ENCODE data around the gene PCDHGA2. TPM values are rescaled to one million over a fixed set of nuclear protein-coding genes. Genes with fewer than 3 reads are reported as not detected.
"Not testable (repeated sequence)": the region's sequence is repeated elsewhere in the genome, so short reads cannot be mapped to it uniquely, and the experiment has no call there.

Gene PCDHGA2
- polyA plus RNA-seq, 4 donors = 4.8 to 8.4 (median 7.6) TPM

- not testable (repeated sequence) for DNase-seq (ENCODE audit: low read depth in 4 of 4, low spot score in 2 of 4)
Observed at GRCh38 chr5:141375444-141376155, 37.0 kb downstream of the PCDHGA2 start.

GRCh38 chr5:141382469-141383294 lies 44.1 kb downstream of the PCDHGA2 start, which contains the start of gene PCDHGA7:
Gene PCDHGA7, plus strand, starts transcription at chr5:141382742. Its CDS starts 158 bp downstream, at chr5:141382900.
- no peak for DNase-seq (ENCODE audit: low read depth in 4 of 4, low spot score in 2 of 4)

- DNase-seq (ENCODE audit: low read depth in 4 of 4, low spot score in 2 of 4) = no peak
Observed at GRCh38 chr5:141383345-141383744, 44.8 kb downstream of the PCDHGA2 start.

- DNase-seq (ENCODE audit: low read depth in 4 of 4, low spot score in 2 of 4) = no peak
Observed at GRCh38 chr5:141384471-141385267, 46.1 kb downstream of the PCDHGA2 start.

GRCh38 chr5:141387557-141388311 lies 49.2 kb downstream of the PCDHGA2 start, which contains the start of gene PCDHGB4:
Gene PCDHGB4, plus strand, starts transcription at chr5:141387698. Its CDS starts 187 bp downstream, at chr5:141387885.
- DNase-seq (ENCODE audit: low read depth in 4 of 4, low spot score in 2 of 4) = not testable (repeated sequence)

GRCh38 chr5:141388661-141389060 lies 50.1 kb downstream of the PCDHGA2 start:
- DNase-seq (ENCODE audit: low read depth in 4 of 4, low spot score in 2 of 4) = no peak

- no peak for DNase-seq (ENCODE audit: low read depth in 4 of 4, low spot score in 2 of 4)
Observed at GRCh38 chr5:141389153-141390042, 50.8 kb downstream of the PCDHGA2 start.

GRCh38 chr5:141392429-141393198 lies 54.1 kb downstream of the PCDHGA2 start, which contains the start of gene PCDHGA8:
Gene PCDHGA8, plus strand, starts transcription at chr5:141392633. Its CDS starts 181 bp downstream, at chr5:141392814.
- no peak for DNase-seq (ENCODE audit: low read depth in 4 of 4, low spot score in 2 of 4)

Other genes with a start within 250 kb of the PCDHGA2 start
- 1 to 10 TPM; 3.9 to 8.5 (median 6.3) TPM for gene PCDHB2, start 244.1 kb upstream of the PCDHGA2 start, polyA plus RNA-seq (ENCODE audit: insufficient read length in 4 of 4)
- gene PCDHB3, start 238.3 kb upstream of the PCDHGA2 start, polyA plus RNA-seq (ENCODE audit: insufficient read length in 4 of 4) = 1 to 10 TPM; 3.0 to 4.7 (median 3.5) TPM
- gene PCDHB4, start 216.9 kb upstream of the PCDHGA2 start, polyA plus RNA-seq (ENCODE audit: insufficient read length in 4 of 4) = 1 to 10 TPM; 1.3 to 2.0 (median 2.0) TPM
- gene PCDHB5, start 203.6 kb upstream of the PCDHGA2 start, polyA plus RNA-seq (ENCODE audit: insufficient read length in 4 of 4) = 10 to 100 TPM in 1 of 4 donors, 1 to 10 TPM in 3; 5.2 to 10.2 (median 7.8) TPM
- gene PCDHB6, start 188.7 kb upstream of the PCDHGA2 start, polyA plus RNA-seq (ENCODE audit: insufficient read length in 4 of 4) = 1 to 10 TPM; 2.6 to 4.1 (median 3.2) TPM
- 1 to 10 TPM; 4.5 to 7.1 (median 5.0) TPM for gene PCDHB7, start 166.1 kb upstream of the PCDHGA2 start, polyA plus RNA-seq (ENCODE audit: insufficient read length in 4 of 4)
- 1 to 10 TPM; 1.5 to 4.5 (median 2.8) TPM for gene PCDHB8, start 161.0 kb upstream of the PCDHGA2 start, polyA plus RNA-seq (ENCODE audit: insufficient read length in 4 of 4)
- gene PCDHB16, start 156.4 kb upstream of the PCDHGA2 start, polyA plus RNA-seq (ENCODE audit: insufficient read length in 4 of 4) = 1 to 10 TPM; 4.4 to 8.8 (median 7.3) TPM
- 1 to 10 TPM; 3.5 to 4.4 (median 4.1) TPM for gene PCDHB9, start 151.6 kb upstream of the PCDHGA2 start, polyA plus RNA-seq (ENCODE audit: insufficient read length in 4 of 4)
- 1 to 10 TPM; 5.5 to 9.8 (median 6.6) TPM for gene PCDHB10, start 146.4 kb upstream of the PCDHGA2 start, polyA plus RNA-seq (ENCODE audit: insufficient read length in 4 of 4)
- 1 to 10 TPM; 4.9 to 6.0 (median 5.6) TPM for gene PCDHB11, start 139.1 kb upstream of the PCDHGA2 start, polyA plus RNA-seq (ENCODE audit: insufficient read length in 4 of 4)
- 1 to 10 TPM; 4.7 to 6.3 (median 5.5) TPM for gene PCDHB12, start 130.0 kb upstream of the PCDHGA2 start, polyA plus RNA-seq (ENCODE audit: insufficient read length in 4 of 4)
- 1 to 10 TPM; 5.0 to 7.6 (median 5.4) TPM for gene PCDHB13, start 124.8 kb upstream of the PCDHGA2 start, polyA plus RNA-seq (ENCODE audit: insufficient read length in 4 of 4)
- 10 to 100 TPM in 2 of 4 donors, 1 to 10 TPM in 2; 8.8 to 10.2 (median 9.8) TPM for gene PCDHB14, start 115.4 kb upstream of the PCDHGA2 start, polyA plus RNA-seq (ENCODE audit: insufficient read length in 4 of 4)
- gene PCDHB15, start 93.4 kb upstream of the PCDHGA2 start, polyA plus RNA-seq (ENCODE audit: insufficient read length in 4 of 4) = 10 to 100 TPM; 11.1 to 16.0 (median 15.0) TPM
- under 1 TPM in 1 of 4 donors, not detected in 3; 0.14 TPM for gene SLC25A2, start 34.7 kb upstream of the PCDHGA2 start, polyA plus RNA-seq (ENCODE audit: insufficient read length in 4 of 4)
- 100 to 1,000 TPM; 135 to 190 (median 151) TPM for gene TAF7, start 18.0 kb upstream of the PCDHGA2 start, polyA plus RNA-seq (ENCODE audit: insufficient read length in 4 of 4)
- gene PCDHGA1, start 8.2 kb upstream of the PCDHGA2 start, polyA plus RNA-seq (ENCODE audit: insufficient read length in 4 of 4) = 1 to 10 TPM in 3 of 4 donors, under 1 TPM in 1; 0.93 to 1.0 (median 1.0) TPM
- 1 to 10 TPM; 1.6 to 4.1 (median 3.0) TPM for gene PCDHGA3, start 5.1 kb downstream of the PCDHGA2 start, polyA plus RNA-seq (ENCODE audit: insufficient read length in 4 of 4)
- 1 to 10 TPM; 1.6 to 2.2 (median 1.8) TPM for gene PCDHGB1, start 11.3 kb downstream of the PCDHGA2 start, polyA plus RNA-seq (ENCODE audit: insufficient read length in 4 of 4)
- gene PCDHGA4, start 16.3 kb downstream of the PCDHGA2 start, polyA plus RNA-seq (ENCODE audit: insufficient read length in 4 of 4) = 1 to 10 TPM; 2.1 to 3.0 (median 2.5) TPM
- 1 to 10 TPM; 3.2 to 4.9 (median 3.8) TPM for gene PCDHGB2, start 21.2 kb downstream of the PCDHGA2 start, polyA plus RNA-seq (ENCODE audit: insufficient read length in 4 of 4)
- gene PCDHGA5, start 25.4 kb downstream of the PCDHGA2 start, polyA plus RNA-seq (ENCODE audit: insufficient read length in 4 of 4) = 1 to 10 TPM; 2.5 to 3.0 (median 2.8) TPM
- 1 to 10 TPM; 1.9 to 2.9 (median 2.2) TPM for gene PCDHGB3, start 31.5 kb downstream of the PCDHGA2 start, polyA plus RNA-seq (ENCODE audit: insufficient read length in 4 of 4)
- 1 to 10 TPM; 5.7 to 8.9 (median 7.1) TPM for gene PCDHGA6, start 35.1 kb downstream of the PCDHGA2 start, polyA plus RNA-seq (ENCODE audit: insufficient read length in 4 of 4)
- 1 to 10 TPM; 2.0 to 2.6 (median 2.3) TPM for gene PCDHGA7, start 44.0 kb downstream of the PCDHGA2 start, polyA plus RNA-seq (ENCODE audit: insufficient read length in 4 of 4)
- gene PCDHGB4, start 48.9 kb downstream of the PCDHGA2 start, polyA plus RNA-seq (ENCODE audit: insufficient read length in 4 of 4) = 1 to 10 TPM; 4.4 to 6.1 (median 5.8) TPM
- gene PCDHGA8, start 53.9 kb downstream of the PCDHGA2 start, polyA plus RNA-seq (ENCODE audit: insufficient read length in 4 of 4) = under 1 TPM; 0.46 to 0.55 (median 0.51) TPM
- 10 to 100 TPM in 2 of 4 donors, 1 to 10 TPM in 2; 8.8 to 10.6 (median 10.0) TPM for gene PCDHGB5, start 59.2 kb downstream of the PCDHGA2 start, polyA plus RNA-seq (ENCODE audit: insufficient read length in 4 of 4)
- gene PCDHGA9, start 64.0 kb downstream of the PCDHGA2 start, polyA plus RNA-seq (ENCODE audit: insufficient read length in 4 of 4) = 1 to 10 TPM; 5.0 to 6.4 (median 5.3) TPM
- gene PCDHGB6, start 69.3 kb downstream of the PCDHGA2 start, polyA plus RNA-seq (ENCODE audit: insufficient read length in 4 of 4) = 1 to 10 TPM; 6.3 to 7.9 (median 7.4) TPM
- gene PCDHGA10, start 74.2 kb downstream of the PCDHGA2 start, polyA plus RNA-seq (ENCODE audit: insufficient read length in 4 of 4) = 1 to 10 TPM; 3.1 to 3.8 (median 3.6) TPM
- 10 to 100 TPM; 14.0 to 17.5 (median 14.3) TPM for gene PCDHGB7, start 78.9 kb downstream of the PCDHGA2 start, polyA plus RNA-seq (ENCODE audit: insufficient read length in 4 of 4)
- gene PCDHGA11, start 82.3 kb downstream of the PCDHGA2 start, polyA plus RNA-seq (ENCODE audit: insufficient read length in 4 of 4) = 1 to 10 TPM; 4.6 to 5.6 (median 5.1) TPM
- 1 to 10 TPM; 1.1 to 2.4 (median 1.5) TPM for gene PCDHGA12, start 91.7 kb downstream of the PCDHGA2 start, polyA plus RNA-seq (ENCODE audit: insufficient read length in 4 of 4)
- 100 to 1,000 TPM in 3 of 4 donors, 10 to 100 TPM in 1; 88.8 to 152 (median 118) TPM for gene PCDHGC3, start 137.2 kb downstream of the PCDHGA2 start, polyA plus RNA-seq (ENCODE audit: insufficient read length in 4 of 4)
- gene PCDHGC4, start 146.3 kb downstream of the PCDHGA2 start, polyA plus RNA-seq (ENCODE audit: insufficient read length in 4 of 4) = 1 to 10 TPM; 2.8 to 4.1 (median 3.0) TPM
- 1 to 10 TPM in 1 of 4 donors, under 1 TPM in 3; 0.22 to 1.1 (median 0.55) TPM for gene PCDHGC5, start 150.3 kb downstream of the PCDHGA2 start, polyA plus RNA-seq (ENCODE audit: insufficient read length in 4 of 4)

Measured in left renal cortex interstitium (tissue), 4 donors.